Skeletal muscle tissue (tissue), 4 donors: ENCODE measurements around the gene CHST3. TPM values are rescaled to one million over a fixed set of nuclear protein-coding genes. Genes with fewer than 3 reads are reported as not detected.

Experiments used
- H3K27ac ChIP-seq: one replicate; pipeline ENCODE4 v1.7.0; 2013; ENCODE audit warnings: mild to moderate bottlenecking, low read depth, low read length, inconsistent platforms
- H3K27me3 ChIP-seq, 3 donors: one replicate each; pipeline ENCODE4 v1.7.0; 2013; ENCODE audit warnings: low read length in 3 of 3; ENCODE audit not compliant: control insufficient read depth in 3 of 3, insufficient read depth in 3 of 3
- H3K36me3 ChIP-seq, 3 donors: one replicate each; pipeline ENCODE4 v1.7.0; 2013; ENCODE audit warnings: low read length in 3 of 3; ENCODE audit not compliant: control insufficient read depth in 3 of 3, insufficient read depth in 3 of 3
- H3K4me1 ChIP-seq, 3 donors: one replicate each; pipeline ENCODE4 v1.7.0; 2013; ENCODE audit warnings: low read length in 3 of 3, mild to moderate bottlenecking in 3 of 3; ENCODE audit not compliant: control insufficient read depth in 3 of 3, insufficient read depth in 3 of 3
- H3K4me3 ChIP-seq, 3 donors: one replicate each; pipeline ENCODE4 v1.7.0; 2013; ENCODE audit warnings: low read length in 3 of 3
- H3K9ac ChIP-seq, 3 donors: one replicate each; pipeline ENCODE4 v1.7.0; 2013; ENCODE audit warnings: low read length in 3 of 3, mild to moderate bottlenecking in 3 of 3, moderate library complexity in 2 of 3, low read depth in 1 of 3
- H3K9me3 ChIP-seq, 3 donors: one replicate each; pipeline ENCODE4 v1.7.0; 2013; ENCODE audit warnings: low read length in 3 of 3; ENCODE audit not compliant: control insufficient read depth in 3 of 3
- total RNA-seq: library from RNA; depleted of rRNA; stranded (reverse); fragments of >200 nt; gene quantifications from one replicate; pipeline ENCODE4 v1.2.3, GENCODE V29; 2014
- donor health status: Osteomylitis.

The CHST3 gene
- total RNA-seq, 1 donor from 2014 or later: 15.7 TPM

DNA sequence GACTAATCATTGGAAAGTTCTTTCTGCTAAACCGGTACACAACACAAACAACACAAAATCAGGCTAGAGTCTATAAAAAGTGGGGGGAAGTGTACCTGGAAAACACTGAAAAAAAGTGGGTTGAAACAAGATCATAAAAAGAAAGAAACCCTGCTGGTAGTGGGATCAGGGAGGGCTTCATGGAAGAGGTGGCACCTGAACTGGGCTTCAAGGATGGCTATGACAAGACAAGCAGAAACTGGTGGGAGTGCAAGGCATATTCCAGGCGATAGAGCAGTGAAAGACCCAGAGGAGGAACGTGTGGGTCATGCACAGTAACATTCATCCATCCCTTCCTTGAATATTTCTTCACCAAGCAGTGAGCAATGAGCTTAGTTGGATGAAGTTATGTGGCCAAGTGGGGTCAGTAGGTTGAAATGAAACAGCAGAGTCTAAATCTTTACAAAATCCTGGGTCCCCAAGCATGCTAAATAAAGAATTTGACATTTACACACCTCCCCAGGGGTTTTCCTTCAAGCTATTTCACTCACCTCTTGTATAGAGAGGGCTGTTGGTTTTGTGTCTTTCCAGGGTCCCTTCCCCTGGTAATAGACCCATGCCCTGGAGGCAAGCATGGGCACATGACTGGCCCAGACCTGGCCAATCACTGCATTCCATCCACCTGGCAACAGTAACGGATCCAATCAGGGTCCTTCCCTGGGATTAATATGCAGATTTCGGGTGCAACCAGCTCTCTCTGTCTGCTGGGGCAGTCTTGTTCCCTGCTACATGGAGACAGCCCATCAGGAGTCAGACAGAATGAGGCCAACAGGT lies 86.0 kb downstream of the CHST3 start:
- no peak overlapping the region for H3K27ac ChIP-seq
- peaks cover 0 to 4% (median 0%) of the 10 kb centered on the region in 3 donors for H3K9me3 ChIP-seq
- no peaks in the 10 kb centered on the region for H3K36me3 ChIP-seq
- no peaks in the 10 kb centered on the region for H3K27me3 ChIP-seq
- no peak overlapping the region for H3K4me3 ChIP-seq
- no peak overlapping the region for H3K9ac ChIP-seq
- peaks cover 0 to 5% (median 0%) of the 10 kb centered on the region in 3 donors for H3K4me1 ChIP-seq

DNA sequence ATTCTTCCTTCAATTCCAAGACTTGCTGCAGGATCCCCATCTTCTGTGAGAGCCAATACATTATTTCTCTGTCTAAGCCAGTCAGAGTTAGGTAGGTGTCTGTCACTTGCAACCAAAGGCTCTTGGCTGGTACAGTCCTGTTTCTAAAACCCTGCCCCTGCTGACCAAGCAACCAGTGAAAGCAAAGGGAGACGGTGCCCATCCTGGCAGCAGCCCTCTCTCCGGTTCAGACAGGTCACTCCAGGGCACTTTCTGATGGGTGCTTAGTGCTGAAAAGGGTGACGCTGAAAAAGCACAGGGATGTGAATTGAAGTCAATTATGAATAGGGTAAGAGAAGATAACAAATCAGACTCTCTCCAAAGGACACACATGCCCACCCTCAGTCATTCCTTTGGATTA lies 86.7 kb downstream of the CHST3 start:
- H3K36me3 ChIP-seq: no peaks in the 10 kb centered on the region
- H3K27ac ChIP-seq: no peak overlapping the region
- H3K9me3 ChIP-seq: peaks cover 0 to 4% (median 0%) of the 10 kb centered on the region in 3 donors
- H3K27me3 ChIP-seq: no peaks in the 10 kb centered on the region
- no peak overlapping the region for H3K9ac ChIP-seq
- peaks cover 0 to 5% (median 2%) of the 10 kb centered on the region in 3 donors for H3K4me1 ChIP-seq
- no peak overlapping the region for H3K4me3 ChIP-seq

DNA sequence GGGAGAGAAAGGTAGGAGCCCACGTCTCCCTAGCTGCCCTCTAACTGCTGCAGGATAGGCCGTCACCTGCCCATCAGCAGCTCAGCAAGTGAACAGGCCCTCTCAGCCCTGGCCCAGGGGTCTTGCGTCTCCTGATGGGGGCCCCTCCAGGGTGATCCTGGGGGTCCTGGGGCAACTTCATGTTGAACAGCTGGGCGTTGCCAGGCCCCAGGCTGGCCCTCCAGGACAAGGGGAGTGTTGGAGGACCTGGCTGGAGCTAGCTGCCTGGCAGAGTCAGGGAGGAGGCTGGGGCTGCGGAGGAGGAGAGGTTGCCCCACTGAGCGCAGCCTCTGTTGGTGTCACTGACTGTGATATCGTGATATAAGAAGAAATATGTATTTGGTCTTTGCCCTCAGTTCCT lies 89.5 kb downstream of the CHST3 start:
- Histone ChIP-seq H3K27me3 (no peaks in the 10 kb centered on the region), H3K4me3 (no peak overlapping the region), H3K9ac (no peak overlapping the region), H3K36me3 (no peaks in the 10 kb centered on the region), H3K27ac (no peak overlapping the region), H3K9me3 (no peaks in the 10 kb centered on the region), H3K4me1 (peaks cover 0 to 5% (median 5%) of the 10 kb centered on the region in 3 donors)

DNA sequence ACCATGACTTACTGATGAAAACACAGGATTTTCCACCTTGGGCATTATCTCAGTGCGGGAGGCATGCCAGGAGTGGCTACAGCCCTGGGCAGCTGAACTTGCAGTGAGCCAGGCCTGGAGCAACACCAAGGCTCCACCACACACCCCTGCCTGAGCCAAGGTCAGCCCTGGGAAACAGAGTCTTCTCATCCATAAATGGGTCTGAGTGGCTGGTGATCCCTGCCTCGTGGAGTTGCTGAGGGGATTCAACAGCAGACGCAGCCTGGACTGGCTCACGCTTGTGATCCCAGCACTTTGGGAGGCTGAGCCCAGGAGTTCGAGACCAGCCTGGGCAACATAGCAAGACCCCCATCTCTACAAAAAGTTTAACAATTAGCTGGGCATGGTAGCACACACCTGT lies 91.9 kb downstream of the CHST3 start:
- no peak overlapping the region for H3K9ac ChIP-seq
- no peaks in the 10 kb centered on the region for H3K36me3 ChIP-seq
- peaks cover 0 to 2% (median 0%) of the 10 kb centered on the region in 3 donors for H3K27me3 ChIP-seq
- H3K9me3 ChIP-seq: no peaks in the 10 kb centered on the region
- no peak overlapping the region for H3K27ac ChIP-seq
- peaks cover 0 to 5% (median 0%) of the 10 kb centered on the region in 3 donors for H3K4me1 ChIP-seq
- no peak overlapping the region for H3K4me3 ChIP-seq

DNA sequence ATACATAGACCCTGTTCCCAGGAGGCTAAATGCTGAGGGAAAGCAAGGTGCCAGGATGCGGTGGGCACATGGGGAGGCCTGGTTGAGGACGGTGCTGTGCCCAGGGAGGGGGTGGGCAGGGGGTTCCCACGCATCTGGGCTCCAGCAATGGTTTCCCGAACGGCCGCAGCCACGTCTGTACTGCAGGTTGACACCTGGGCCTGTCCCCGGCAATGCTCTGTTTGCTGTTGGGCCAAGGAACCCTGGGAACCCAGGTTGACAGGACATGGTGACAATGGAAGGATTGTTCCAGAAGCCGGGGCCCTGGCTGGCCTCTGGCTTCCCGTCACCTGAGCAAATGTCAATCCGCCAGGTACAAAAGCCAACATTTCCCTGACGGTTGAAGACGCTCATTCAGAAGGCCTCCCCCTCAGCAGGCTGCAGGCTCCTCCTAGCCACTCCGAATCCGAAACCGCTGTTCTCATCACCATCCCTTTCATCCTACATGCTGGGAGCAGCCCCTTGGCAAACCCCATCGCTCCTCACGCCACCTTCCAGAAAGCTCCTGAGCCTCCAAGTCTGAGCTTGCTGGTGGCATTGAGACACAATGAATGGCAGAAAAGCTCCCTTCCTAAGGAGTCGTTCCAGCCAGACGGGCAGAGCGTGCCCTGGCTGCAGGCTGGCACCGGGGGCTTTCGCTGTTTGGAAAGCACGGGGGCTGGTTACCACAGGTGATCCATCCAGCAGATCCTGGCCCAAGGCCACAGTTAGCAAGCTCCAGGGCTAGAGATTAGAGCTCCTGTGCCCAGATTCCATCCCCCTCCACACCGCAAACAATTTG lies 92.9 kb downstream of the CHST3 start:
- Histone ChIP-seq H3K9ac (no peak overlapping the region), H3K9me3 (no peaks in the 10 kb centered on the region), H3K4me3 (no peak overlapping the region), H3K4me1 (peaks cover 0 to 5% (median 0%) of the 10 kb centered on the region in 3 donors), H3K36me3 (no peaks in the 10 kb centered on the region), H3K27me3 (peaks cover 0 to 2% (median 0%) of the 10 kb centered on the region in 3 donors), H3K27ac (no peak overlapping the region)

DNA sequence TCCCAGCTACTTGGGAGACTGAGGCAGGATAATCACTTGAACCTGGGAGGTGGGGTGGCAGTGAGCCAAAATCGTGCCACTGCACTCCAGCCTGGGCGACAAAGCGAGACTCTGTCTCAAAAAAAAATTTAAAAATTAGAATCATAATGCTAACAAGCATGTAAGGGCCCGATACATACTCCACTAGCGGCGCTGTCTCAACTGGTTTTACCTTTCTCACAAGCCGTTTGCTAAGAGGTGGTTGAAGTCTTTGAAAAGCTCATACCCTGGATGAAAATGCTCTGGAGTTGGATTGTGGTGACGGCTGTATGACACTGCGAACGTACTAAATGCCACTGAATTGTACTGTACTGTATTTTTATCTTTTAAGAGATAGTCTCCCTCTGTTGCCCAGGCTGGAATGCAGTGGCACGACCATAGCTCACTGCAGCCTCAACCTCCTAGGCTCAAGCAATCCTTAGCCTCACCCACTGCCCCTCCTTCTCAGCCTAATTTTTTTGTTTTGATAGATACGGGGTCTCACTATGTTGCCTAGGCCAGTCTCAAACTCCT lies 94.2 kb downstream of the CHST3 start:
- H3K4me1 ChIP-seq: peaks cover 0 to 5% (median 0%) of the 10 kb centered on the region in 3 donors
- H3K27me3 ChIP-seq: peaks cover 0 to 2% (median 0%) of the 10 kb centered on the region in 3 donors
- no peaks in the 10 kb centered on the region for H3K36me3 ChIP-seq
- H3K9me3 ChIP-seq: no peaks in the 10 kb centered on the region
- H3K4me3 ChIP-seq: no peak overlapping the region
- H3K9ac ChIP-seq: no peak overlapping the region
- no peak overlapping the region for H3K27ac ChIP-seq

DNA sequence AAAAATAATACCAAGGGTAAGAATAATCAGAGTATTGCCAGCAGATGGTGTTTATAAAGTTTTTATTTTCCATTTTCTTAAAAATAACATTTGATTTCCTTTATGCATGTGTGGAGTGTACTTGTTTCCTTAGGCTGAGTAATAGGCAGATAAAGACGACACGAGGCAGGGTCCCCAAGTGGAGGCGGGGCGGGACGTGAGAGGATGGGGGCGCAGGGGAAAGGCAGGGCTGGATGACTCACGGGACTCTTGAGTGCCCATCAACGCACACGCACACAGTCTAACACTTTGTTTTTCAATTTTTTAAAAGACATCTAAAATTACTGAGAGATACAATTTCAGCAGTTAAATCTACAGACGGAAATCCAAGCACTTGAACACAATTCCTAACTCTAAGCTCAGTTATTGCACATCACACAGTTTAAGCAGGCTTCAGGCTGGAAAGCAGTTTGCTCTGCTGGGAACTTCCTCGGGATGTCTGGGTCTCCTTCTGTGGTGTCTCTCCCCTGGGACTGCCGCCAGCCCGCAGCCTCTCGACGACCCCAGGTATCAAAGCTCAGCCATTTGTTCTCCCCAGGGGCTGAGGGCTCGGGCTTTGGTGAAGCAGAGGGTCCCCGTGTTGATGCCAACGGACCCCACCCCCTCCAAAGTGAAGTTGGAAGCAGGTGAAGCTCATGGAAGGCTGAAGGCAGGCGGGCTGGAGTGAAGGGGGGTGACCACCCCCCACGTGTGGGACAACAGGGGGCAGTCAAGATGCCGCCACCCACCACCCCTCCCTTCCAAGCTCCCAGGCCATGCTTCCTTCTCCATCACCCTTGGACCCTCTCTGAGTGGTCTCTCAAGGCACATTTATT lies 95.0 kb downstream of the CHST3 start:
- Histone ChIP-seq H3K27me3 (peaks cover 0 to 2% (median 0%) of the 10 kb centered on the region in 3 donors), H3K27ac (no peak overlapping the region), H3K4me1 (peaks cover 0 to 5% (median 0%) of the 10 kb centered on the region in 3 donors)

DNA sequence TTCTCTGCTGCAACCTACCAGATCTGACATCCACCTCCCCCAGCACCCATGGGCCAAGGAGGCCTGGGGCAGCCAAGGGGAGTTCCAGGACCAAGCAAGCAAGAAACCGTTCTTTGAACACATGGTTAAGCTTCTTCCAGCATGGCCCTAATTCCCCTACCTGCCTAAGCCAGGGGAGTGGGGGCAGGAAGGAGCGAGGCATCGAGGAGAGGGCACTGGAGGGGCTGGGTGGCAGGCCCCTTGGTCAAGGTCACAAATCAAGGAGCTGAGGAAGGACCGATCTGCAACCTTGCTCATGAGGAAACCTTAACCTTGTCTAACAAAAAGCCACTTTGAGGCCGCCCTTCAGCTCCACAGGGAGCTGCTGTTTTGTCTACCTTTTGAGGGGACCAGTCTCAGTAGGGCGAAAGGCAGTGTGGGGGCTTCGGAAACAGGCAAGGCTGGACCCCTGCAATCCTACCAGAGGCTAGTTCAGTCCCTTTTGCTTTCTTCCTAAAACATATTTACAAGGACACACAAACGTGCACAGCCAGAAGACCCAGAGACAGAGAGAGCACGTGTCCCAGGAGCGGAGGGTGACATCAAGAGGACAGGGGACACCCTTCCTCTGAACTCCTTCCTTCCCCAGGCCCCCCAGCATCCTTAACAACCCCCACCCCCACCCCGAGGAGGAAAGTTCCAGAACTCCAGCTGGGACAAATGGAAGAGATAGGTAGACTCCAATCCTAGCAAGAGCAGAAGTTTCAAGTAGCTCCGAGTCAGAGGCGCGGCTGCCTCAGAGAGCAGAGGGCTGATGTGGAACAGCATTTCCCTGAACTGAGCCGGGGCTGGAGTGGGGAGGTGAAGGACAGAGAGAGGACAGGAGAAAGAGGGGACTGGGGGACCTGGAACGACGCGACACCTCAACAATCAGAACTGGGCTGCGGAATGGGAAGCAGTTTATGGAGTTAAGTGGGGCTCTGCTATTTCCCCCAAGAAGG lies 95.9 kb downstream of the CHST3 start:
- Histone ChIP-seq H3K4me1 (peaks cover 0 to 5% (median 0%) of the 10 kb centered on the region in 3 donors), H3K27ac (no peak overlapping the region), H3K9ac (no peak overlapping the region), H3K27me3 (peaks cover 0 to 2% (median 0%) of the 10 kb centered on the region in 3 donors), H3K36me3 (no peaks in the 10 kb centered on the region), H3K4me3 (no peak overlapping the region), H3K9me3 (no peaks in the 10 kb centered on the region)

More for the DNA sequence above, 95.0 kb downstream of the CHST3 start:
- Histone ChIP-seq H3K9me3 (no peaks in the 10 kb centered on the region), H3K4me3 (no peak overlapping the region), H3K36me3 (no peaks in the 10 kb centered on the region), H3K9ac (no peak overlapping the region)
